ENCODE measurements around the gene MIA.
"Not testable (repeated sequence)": the region's sequence is repeated elsewhere in the genome, so short reads cannot be mapped to it uniquely, and the experiment has no call there.

Gene MIA

GRCh38 chr19:40813182-40813581, 37.9 kb downstream of the MIA start (continued):
- TF ChIP-seq, protein P1, sequence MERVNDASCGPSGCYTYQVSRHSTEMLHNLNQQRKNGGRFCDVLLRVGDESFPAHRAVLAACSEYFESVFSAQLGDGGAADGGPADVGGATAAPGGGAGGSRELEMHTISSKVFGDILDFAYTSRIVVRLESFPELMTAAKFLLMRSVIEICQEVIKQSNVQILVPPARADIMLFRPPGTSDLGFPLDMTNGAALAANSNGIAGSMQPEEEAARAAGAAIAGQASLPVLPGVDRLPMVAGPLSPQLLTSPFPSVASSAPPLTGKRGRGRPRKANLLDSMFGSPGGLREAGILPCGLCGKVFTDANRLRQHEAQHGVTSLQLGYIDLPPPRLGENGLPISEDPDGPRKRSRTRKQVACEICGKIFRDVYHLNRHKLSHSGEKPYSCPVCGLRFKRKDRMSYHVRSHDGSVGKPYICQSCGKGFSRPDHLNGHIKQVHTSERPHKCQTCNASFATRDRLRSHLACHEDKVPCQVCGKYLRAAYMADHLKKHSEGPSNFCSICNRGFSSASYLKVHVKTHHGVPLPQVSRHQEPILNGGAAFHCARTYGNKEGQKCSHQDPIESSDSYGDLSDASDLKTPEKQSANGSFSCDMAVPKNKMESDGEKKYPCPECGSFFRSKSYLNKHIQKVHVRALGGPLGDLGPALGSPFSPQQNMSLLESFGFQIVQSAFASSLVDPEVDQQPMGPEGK (tag by site-specific recombination; IDR thresholded peaks at IDR 0.05): no peak
- no peak for TF ChIP-seq ZNF354C (tag by site-specific recombination; IDR thresholded peaks at IDR 0.05; ENCODE audit: borderline replicate concordance, low read depth)
- TF ChIP-seq ZSCAN4 (tag by site-specific recombination; IDR thresholded peaks at IDR 0.05): no peak
- TF ChIP-seq ZNF639 (tag by site-specific recombination; IDR thresholded peaks at IDR 0.05): no peak
- 0 out of 2 replicates have a peak, but pooled peaks have one; percentile 16 for TF ChIP-seq GLIS1 (tag by site-specific recombination; IDR thresholded peaks at IDR 0.05)
- TF ChIP-seq ZNF76 (tag by site-specific recombination; IDR thresholded peaks at IDR 0.05; ENCODE audit: borderline replicate concordance, low read depth): no peak
- TF ChIP-seq ZNF16 (tag by site-specific recombination; IDR thresholded peaks at IDR 0.05; ENCODE audit: low read depth): no peak
- no peak for TF ChIP-seq ZBTB48 (tag by site-specific recombination; IDR thresholded peaks at IDR 0.05)

DNA sequence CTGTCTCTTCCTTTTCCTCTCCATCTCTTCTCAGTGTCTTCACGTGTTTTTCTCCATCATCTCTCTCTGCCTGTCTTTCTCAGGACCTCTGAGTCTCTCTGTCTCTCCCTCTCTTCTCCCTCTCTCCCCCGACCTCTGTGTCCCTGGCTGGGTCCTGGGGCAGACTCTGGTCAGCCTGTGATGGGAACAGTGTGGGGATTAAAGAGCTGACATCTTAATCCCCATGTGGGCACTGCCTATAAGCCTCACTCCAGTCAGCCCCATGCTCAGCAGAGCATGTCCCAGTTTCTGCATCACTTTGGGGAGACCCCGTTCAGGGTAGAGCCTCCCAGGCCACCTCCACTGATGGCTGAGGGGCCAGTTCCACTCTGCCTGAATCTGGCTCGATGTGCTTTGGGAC, 39.9 kb downstream of the MIA start:
- ChIA-PET POLR2A (no interaction called here), CTCF (interaction anchor here (0.6 kb wide), 1 partner anchor 164 kb away, joined by 3 read pairs; no protein-coding TSS in a partner anchor)
- Histone ChIP-seq H3K27ac (ENCODE audit: extremely low read depth, low read depth, low read length) (no peak overlapping the region), H3K9me3 (ENCODE audit: control insufficient read depth, insufficient read depth, low read depth, low read length) (no peaks in the 10 kb centered on the region), H3K36me3 (ENCODE audit: control insufficient read depth in 2 of 2, insufficient read depth in 1 of 2, low read length in 2 of 2) (no peaks in the 10 kb centered on the region; a peak in 1 of 3 replicates), H3K4me1 (ENCODE audit: control insufficient read depth, insufficient read depth, low read length) (peaks cover 20% of the 10 kb centered on the region), H3K4me3 (ENCODE audit: low read depth, low read length) (no peak overlapping the region)
- TF ChIP-seq ZNF707 (tag by site-specific recombination; IDR thresholded peaks at IDR 0.05) (no peak), ZNF121 (tag by site-specific recombination; IDR thresholded peaks at IDR 0.05) (no peak), ZNF132 (tag by site-specific recombination; IDR thresholded peaks at IDR 0.05; ENCODE audit: borderline replicate concordance) (no peak), ZNF311 (tag by site-specific recombination; IDR thresholded peaks at IDR 0.05; ENCODE audit: borderline replicate concordance) (0 out of 2 replicates have a peak, but pooled peaks have one; percentile 31), TRIM28 (IDR thresholded peaks at IDR 0.05; ENCODE audit: borderline replicate concordance, low read length) (no peak), BCL6B (tag by site-specific recombination; IDR thresholded peaks at IDR 0.05) (0 out of 2 replicates have a peak, but pooled peaks have one; percentile 11), ZNF776 (tag by site-specific recombination; IDR thresholded peaks at IDR 0.05; ENCODE audit: borderline replicate concordance) (0 out of 2 replicates have a peak, but pooled peaks have one; percentile 38)

DNA sequence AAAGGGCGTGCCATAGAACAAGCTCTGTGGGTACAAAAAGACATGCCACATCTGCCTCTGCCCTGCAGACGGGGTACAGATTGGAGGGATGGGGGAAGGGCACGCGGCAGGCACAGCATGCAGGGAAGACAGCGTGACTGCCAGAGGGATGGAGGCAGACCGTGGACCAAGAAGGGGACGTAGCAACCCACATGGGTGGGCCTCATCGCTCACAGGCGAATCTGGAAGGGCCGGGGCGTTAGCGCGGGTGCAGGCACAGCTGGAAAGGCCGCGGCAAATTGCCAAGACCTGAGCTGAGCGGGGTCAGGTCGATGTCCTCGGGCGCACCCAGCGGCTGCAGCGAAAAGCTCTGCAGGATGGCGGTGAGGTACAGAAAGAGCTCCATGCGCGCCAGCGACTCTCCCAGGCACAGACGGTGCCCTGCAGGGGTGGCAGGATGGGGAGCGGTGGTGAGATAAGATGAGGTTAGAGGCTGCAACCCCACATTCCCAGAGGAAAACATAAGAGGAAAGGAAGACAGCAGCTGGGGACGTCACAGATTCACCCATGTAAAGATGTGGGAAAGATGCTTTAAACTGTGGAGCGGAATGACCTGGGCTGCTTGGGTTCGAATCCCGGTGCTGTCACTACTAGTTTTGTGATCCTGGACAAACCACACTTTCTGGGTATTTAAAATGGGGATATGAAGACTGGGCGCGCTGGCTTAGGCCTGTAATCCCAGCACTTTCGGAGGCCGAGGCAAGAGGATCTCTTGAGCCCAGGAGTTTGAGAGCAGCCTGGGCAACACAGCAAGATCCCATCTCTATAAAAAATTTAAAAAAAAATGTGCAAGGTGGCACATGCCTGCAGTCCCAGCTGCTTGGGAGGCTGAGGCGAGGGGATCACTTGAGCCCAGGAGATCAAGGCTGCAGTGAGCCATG, 43.4 kb downstream of the MIA start:
- not testable (repeated sequence) for H3K4me3 ChIP-seq (ENCODE audit: low read depth, low read length)
- TF ChIP-seq ZNF335 (tag by site-specific recombination; conservative IDR thresholded peaks at IDR 0.05) (0 out of 2 replicates have a peak, but pooled peaks have one; percentile 19), KLF1 (tag by site-specific recombination; IDR thresholded peaks at IDR 0.05) (peak; percentile 51), GFI1B (tag by site-specific recombination; IDR thresholded peaks at IDR 0.05) (peak; percentile 26; the same call in 1 of the 2 replicates), HIC1 (tag by site-specific recombination; IDR thresholded peaks at IDR 0.05) (peak; percentile 73), ZNF341 (tag by site-specific recombination; IDR thresholded peaks at IDR 0.05; ENCODE audit: low read depth) (peak; percentile 52; the same call in 1 of the 2 replicates), ZFHX2 (tag by site-specific recombination; conservative IDR thresholded peaks at IDR 0.05) (peak; percentile 42; the same call in 1 of the 2 replicates), GLIS2 (tag by site-specific recombination; IDR thresholded peaks at IDR 0.05) (peak; percentile 29; the same call in 1 of the 2 replicates), ZNF223 (tag by site-specific recombination; IDR thresholded peaks at IDR 0.05) (peak; percentile 91)

More for the DNA sequence above, 43.4 kb downstream of the MIA start:
- H3K9me3 ChIP-seq (ENCODE audit: control insufficient read depth, insufficient read depth, low read depth, low read length); H3K27ac ChIP-seq (ENCODE audit: extremely low read depth, low read depth, low read length); H3K36me3 ChIP-seq (ENCODE audit: control insufficient read depth in 2 of 2, insufficient read depth in 1 of 2, low read length in 2 of 2): not testable (repeated sequence)
- peaks cover 20% of the 10 kb centered on the region for H3K4me1 ChIP-seq (ENCODE audit: control insufficient read depth, insufficient read depth, low read length)
- ChIA-PET CTCF (interaction anchor here (0.7 to 7.8 kb wide), 32 partner anchors 7 to 379 kb away, joined by 3 to 77 read pairs (median 4); partner anchors contain the start of genes MIA and RAB4B), POLR2A (interaction anchor here (0.6 to 1.7 kb wide), 4 partner anchors 40 to 156 kb away, joined by 3 to 5 read pairs (median 4); partner anchors contain the start of gene RAB4B)
